Activated gamma-delta T cell treated with anti-CD3 and anti-CD28 coated beads, Interleukin-2, amount 50 U/mL, for 16 hours (primary cell): ENCODE measurements around the gene CBFA2T2.
"Not testable (repeated sequence)": the region's sequence is repeated elsewhere in the genome, so short reads cannot be mapped to it uniquely, and the experiment has no call there.

ENCODE experiments used
- DNase-seq: peaks from one replicate; pipeline ENCODE4 v3.0.0-alpha.2; 2020; ENCODE audit warnings: low read depth

Gene CBFA2T2

DNA sequence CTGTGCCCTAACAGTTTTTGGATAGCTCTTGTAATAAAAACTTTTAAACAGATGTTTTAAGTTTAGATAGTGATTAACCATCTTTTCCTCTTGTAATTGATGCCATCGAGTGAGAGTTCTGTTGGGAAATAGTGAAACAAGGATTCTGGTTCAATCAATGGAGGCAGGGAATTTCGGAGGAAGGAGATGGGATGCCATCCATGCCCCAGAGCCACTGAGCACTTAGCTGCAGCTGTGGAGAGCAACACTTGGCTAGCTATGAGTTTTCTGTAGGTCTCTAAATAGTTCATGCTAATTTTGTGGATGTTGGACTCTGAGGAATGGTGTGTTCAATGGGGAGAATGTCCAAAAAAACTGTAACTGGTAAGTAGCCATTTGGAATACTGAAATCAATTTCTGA lies 16.7 kb downstream of the CBFA2T2 start:
- DNase-seq = no peak

DNA sequence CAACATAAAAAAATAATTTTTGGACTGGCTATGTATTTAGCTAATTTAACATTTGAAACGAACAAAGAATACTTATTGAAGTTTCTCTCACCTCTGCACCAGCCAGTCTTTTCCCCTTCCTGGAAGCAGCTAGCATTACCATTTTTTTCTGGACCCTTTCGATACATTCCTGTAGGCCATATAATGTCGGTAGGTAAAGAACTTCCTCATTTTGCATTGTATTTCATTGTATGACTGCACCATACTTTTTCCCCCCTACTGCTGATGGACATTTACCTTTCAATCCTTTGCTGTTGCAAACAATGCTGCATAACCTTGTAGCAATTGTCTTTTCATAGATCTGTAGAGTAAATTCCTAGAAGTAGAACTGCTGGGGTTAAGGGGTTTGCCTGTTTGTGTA lies 17.6 kb downstream of the CBFA2T2 start:
- DNase-seq = no peak

DNA sequence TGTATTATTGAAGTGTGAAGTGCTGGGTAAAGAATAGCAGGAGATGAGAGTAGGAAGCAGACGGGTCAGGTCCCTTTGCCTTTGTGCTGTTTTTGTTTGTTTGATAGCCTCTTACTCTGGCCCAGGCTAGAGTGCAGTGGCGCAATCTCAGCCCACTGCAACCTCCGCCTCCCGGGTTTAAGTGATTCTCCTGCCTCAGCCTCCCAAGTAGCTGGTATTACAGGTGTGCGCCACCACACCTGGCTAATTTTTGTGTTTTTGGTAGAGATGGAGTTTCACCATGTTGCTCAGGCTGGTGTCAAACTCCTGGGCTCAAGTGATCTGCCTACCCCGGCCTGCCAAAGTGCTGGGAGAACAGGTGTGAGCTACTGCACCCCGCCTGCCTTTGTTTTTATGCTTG lies 18.1 kb downstream of the CBFA2T2 start:
- not testable (repeated sequence) for DNase-seq

DNA sequence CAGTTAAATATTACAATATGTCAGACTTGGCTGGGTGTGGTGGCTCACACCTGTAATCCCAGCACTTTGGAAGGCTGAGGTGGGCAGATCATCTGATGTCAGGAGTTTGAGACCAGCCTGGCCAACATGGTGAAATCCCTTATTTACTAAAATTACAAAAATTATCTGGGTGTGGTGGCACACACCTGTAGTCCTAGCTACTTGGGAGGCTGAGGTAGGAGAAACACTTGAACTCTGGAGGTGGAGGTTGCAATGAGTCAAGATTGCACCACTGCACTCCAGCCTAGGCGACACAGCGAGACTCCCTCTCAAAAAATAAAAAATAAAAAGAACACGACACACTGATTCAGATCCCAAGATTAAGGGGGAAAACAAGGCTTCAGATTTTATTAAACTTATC lies 19.2 kb downstream of the CBFA2T2 start:
- not testable (repeated sequence) for DNase-seq

DNA sequence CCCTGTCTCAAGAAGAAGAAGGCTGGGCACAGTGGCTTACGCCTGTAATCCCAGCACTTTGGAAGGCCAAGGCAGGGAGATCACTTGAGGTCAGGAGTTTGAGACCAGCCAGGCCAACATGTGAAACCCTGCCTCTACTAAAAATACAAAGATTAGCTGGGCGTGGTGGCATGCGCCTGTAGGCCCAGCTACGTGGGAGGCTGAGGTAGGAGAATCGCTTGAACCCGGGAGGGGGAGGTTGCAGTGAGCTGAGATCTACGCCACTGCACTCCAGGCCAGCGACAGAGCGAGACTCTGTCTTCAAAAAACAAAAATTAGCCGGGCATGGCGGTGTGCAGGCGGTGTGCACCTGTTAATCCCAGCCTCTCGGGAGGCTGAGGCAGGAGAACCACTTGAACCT lies 22.0 kb downstream of the CBFA2T2 start:
- not testable (repeated sequence) for DNase-seq

DNA sequence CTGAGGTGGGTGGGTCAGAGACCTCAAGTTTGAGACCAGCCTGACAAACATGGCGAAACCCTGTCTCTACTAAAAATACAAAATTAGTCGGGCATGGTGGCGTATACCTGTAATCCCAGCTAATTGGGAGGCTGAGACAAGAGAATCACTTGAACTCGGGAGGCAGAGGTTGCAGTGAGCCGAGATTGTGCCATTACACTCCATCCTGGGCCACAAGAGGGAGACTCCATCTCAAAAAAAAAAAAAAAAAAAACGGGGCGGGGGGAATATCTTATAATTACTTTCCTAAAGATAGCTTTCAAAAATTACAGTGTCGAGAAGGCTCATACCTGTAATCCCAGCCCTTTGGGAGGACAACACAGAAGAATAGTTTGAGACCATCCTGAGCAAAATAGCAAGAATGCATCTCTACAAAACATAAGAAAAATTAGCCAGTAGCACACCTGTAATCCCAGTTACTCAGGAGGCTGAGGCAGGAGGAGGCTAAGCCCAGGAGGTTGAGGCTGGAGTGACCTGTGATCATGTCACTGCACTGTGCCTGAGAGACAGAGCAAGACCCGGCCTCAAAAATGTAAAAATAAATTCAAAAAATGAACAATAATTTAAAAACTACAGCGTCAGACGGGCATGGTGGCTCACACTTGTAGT lies 25.8 kb downstream of the CBFA2T2 start:
- DNase-seq = no peak

DNA sequence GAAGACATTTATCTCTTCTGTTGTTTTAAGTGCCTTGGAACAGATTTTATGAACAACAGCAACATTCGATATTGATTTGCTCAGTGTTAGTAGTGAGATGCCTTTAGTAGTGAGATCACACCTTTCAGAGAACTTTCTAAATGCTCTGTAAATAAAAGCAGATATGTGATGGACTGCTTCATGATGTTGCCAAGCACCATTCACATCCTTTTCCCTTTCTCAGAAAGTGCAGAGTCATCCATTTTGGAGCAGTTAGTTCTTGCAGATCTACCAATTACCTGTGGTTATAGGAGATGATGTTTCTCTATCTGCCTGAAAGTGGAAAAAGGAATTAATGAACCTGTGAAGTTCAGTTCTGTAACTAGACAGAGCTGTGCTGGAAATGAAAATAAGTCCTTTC lies 27.0 kb downstream of the CBFA2T2 start:
- no peak for DNase-seq

DNA sequence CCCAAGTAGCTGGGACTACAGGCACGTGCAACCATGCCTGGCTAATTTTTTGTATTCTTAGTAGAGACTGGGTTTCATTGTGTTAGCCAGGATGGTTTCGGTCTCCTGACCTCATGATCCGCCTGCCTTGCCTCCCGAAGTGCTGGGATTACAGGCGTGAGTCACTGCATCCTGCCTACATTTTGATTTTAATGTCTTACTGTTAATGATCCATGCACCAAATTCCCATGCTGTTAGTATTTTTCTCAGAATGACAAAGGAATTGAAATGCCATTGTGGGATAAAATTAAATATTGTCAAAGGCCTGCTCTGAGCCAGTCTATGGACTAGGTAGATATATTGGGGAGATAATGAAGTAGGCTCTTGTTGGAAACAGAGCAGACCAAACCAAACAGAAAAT lies 28.2 kb downstream of the CBFA2T2 start:
- DNase-seq = no peak

DNA sequence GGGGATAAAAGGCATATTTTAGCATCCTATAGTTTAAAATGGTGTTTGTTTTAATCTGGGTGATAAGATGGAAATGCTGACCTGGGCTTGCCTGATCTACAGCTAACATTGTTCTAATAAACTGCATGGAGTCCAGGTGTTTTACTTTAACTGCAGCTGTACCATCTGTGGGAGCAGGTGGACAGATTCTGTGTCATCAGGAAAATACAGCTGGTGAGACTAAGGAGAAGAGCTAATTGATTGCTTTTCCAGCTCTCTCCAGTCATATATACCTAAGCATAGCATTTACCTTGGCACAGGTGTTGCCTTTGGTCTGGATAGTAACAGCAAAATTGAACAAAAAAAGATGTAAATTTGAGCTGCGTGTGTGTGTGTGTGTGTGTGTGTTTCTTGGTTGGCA lies 31.6 kb downstream of the CBFA2T2 start:
- no peak for DNase-seq

DNA sequence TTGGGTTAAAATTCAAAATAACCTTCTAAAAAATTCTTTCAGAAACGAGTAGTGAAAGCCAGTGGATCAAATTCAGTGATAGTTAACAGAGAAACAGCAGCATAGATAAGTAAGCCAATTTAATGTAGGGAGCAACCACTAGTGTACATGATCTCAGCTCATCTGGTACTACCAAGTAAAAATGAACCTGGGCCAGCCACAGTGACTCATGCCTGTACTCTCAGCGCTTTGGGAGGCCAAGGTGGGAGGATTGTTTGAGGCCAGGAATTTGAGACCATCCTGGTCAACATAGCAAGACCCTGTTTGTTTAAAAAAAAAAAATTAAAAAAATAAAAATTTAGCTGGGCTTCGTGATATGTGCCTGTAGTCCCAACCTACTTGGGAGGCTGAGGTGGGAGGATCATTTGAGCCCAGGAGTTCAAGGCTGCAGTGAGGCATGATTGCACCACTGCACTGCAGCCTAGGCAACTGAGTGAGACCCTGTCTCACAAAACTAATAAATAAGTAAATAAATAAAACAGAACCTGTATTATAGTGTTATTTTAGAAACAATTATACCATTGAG lies 32.4 kb downstream of the CBFA2T2 start:
- DNase-seq = no peak

DNA sequence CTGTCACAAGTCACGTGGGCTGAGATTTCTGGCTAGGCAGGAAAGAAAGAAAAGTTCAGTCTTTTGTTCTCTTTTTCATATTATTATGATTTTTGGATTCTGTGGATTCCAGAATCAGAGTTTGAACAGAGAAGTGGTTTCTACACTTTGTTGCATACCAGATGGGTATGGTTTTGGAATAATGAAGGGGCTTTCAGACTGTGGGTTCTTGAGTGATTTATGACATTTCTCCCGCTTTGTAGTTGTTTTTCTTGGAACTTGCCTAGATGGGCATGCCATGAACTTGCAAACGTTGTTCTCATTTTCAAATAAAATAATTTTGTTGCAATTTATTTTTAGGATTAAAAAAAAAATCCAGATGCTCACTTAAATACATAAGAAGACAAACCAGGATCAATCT lies 34.4 kb downstream of the CBFA2T2 start:
- no peak for DNase-seq

DNA sequence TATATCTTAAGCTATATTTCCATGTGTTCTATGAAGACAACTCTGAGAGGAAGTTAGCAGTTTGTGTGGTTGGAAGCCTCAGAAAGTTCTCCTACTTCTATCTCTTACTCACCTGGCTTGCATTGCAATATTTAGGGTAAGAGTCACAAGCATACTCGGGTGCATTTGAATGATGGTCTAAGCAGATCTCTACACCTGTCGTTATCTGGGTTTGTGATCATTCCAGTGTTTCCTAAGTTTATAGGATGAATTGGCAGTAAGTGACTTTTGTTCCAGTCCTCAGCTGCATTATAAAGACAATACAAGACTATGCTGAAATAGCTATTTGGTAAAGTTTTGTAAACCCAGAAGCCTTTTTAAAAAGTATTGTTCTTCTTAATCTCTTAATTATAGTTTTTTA lies 36.9 kb downstream of the CBFA2T2 start:
- no peak for DNase-seq

DNA sequence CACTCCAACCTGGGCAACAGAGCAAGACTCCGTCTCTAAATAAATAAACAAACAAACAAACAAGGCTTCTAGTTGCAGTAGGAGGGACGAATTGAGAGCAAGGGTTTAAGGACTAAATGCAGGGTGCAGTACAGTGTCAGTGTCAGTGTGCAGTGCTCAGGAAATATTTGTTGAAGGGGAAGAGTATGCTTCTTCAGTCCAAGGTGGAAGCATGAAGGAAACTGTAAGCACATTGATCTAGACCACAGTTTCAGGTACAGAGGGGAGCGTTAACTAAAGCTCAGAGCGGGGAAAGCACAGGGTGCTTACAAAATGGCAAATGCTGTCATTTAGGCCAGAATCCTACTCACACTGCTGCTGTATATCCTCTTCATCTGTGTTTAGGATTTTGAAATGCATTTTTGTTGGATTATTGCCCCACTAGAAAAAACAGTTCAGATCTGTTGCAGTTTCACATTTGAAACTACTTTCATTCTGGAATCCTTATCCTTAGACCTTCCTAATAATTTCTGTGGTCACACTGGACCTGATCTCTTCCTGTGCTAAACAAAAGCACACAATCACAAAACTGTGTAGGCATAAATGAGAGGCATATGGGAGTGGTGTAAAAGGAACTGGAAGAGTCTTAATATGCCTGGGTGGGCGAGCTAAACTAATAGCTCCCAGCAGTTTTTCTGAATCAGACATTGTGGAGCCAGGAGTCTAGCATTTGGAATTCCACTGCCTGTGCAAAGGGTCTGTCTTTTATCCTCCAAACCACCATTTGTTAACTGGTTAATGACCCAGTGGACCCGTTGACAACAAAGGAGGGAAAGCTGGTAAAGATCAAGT lies 41.4 kb downstream of the CBFA2T2 start:
- DNase-seq = no peak

DNA sequence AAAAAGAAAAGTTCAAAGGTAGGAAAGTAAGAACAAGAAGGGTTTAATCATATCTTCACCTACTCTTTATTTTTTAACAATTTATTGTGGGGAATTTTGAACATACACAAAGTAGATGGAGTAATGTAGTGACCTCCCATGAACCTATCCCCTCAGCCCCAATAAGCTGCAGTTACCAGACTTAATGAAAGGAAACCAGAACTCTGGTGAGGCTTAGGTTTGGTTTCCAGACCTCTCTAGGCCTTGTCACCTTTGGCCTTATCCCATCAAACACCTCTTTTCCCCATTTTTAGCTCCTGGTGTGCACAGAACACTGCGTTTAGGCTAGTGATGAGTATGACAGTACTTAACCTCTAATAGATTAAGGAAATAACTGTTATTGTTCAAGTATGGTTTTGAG lies 42.0 kb downstream of the CBFA2T2 start:
- DNase-seq = no peak

DNA sequence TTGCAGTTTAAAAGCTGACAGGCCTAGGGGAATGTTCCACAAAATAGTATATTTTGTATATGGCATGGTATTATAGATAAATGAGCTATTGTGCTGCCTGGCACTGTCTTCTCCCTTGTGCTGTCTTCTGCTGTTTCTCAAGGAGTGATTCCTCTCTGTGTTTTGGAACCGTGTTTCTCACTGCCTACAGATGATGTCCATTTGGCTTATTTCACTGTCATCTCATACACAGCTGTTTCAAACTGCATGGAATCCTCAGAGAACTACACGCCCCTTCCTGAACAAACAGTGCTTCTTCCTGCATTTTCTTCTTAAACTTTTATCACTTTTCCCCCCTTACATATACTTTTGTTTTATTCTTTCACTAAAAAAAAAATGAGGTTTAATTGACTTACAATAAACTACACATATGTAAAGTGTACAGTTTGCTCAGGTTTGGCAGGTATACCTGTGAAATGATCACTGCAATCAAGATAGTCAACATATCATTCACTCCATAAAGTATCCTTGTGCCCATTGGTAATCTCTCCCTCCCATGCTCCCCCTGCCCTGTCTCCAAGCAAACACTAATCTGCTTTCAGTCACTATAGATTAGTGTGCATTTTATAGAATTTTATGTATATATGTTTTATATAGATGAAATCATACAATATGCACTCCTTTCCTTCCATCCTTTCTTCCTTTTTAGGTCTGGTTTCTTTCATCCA lies 43.0 kb downstream of the CBFA2T2 start:
- DNase-seq = no peak

DNA sequence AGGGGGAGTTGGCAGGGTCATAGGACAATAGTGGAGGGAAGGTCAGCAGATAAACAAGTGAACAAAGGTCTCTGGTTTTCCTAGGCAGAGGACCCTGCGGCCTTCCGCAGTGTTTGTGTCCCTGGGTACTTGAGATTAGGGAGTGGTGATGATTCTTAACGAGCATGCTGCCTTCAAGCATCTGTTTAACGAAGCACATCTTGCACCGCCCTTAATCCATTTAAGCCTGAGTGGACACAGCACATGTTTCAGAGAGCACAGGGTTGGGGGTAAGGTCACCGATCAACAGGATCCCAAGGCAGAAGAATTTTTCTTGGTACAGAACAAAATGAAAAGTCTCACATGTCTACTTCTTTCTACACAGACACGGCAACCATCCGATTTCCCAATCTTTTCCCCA lies 45.8 kb downstream of the CBFA2T2 start:
- not testable (repeated sequence) for DNase-seq

DNA sequence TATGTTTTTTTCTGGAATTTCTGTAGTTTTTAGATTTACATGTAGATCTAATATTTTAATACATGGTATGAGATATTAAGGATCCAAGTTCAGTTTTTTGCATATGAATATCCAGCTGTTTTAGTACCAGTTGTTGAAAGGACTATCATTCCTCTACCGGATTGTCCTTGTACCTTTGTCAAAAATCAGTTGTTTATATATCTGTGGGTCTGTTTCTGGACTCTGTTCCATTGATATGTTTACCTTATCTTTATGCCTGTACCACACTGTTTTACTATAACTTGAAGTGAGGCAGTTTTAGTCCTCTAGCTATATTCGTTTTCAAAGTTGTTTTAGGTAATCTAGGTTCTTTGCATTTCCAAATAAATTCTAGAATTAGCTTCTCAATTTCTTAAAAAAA lies 47.7 kb downstream of the CBFA2T2 start:
- DNase-seq = no peak

DNA sequence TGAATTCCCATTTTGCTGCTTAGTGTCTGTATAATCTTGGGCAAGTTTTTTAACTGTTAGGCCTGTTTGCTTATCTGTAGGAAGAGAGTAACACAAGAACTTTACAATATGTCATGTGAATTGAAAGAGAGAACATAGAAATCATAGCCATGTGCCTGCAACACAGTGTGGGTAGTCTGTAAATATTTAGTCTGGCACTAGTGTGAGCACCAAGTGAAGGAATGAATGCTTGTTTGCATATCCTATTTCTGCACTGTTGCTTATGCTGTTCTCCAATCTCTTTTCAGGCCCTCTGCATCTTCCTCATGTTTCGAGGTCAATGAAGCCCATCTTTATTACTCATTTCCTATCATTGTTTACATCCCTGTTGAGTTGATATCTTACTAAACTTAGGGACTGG lies 49.2 kb downstream of the CBFA2T2 start:
- no peak for DNase-seq

DNA sequence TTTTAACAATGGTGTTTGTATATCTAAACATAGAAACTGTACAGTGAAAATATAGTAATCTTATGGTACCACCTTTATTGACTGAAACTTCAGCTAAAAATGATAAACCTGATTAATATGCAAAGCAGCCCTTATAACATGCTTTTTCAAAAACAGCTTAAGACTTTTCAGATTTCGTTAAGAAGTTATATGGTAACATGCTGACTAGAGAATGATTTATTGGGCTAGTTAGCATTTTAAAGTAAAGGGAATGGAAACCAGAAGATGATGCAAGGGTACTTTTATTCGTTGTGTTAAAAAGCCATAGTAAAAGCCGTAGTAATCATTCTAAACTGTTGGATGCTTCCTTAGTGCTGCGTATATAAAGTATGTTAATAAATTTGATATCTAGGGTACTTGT lies 50.5 kb downstream of the CBFA2T2 start:
- DNase-seq = no peak

DNA sequence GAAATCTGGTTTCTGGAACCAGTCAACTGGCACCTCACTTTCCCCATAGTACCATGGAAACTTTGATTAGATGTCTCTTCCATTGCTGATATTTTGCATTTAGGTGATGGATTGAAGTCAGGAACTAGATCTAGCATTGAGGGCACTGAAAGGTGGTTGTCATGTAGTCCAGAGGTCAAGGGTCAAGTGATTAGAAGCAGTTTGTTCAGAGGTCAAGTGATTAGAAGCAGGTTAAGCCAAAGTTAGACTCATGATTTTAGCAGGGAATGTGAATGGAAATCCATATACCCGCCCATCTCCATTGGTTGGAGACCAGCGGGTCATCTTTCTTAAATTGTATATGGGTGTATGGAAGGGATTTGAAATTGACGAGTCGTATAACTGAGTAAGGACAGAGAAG lies 51.2 kb downstream of the CBFA2T2 start:
- no peak for DNase-seq

DNA sequence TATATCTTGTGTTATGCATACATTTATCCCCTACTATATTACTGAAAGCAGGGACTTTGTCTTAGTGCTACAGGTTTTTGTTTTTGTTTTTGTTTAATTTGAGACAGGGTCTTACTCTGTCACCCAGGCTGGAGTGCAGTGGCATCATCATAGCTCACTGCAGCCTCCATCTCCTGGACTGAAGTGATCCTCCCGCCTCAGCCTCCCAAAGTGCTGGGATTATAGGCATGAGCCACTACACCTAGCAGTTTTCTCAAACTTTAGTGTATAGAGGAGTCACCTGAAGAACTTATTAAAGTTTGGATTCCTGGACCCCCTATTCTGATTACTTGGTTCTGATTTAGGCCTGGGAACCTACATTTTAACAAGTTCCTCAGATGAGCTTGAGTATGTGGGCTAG lies 51.9 kb downstream of the CBFA2T2 start:
- no peak for DNase-seq

DNA sequence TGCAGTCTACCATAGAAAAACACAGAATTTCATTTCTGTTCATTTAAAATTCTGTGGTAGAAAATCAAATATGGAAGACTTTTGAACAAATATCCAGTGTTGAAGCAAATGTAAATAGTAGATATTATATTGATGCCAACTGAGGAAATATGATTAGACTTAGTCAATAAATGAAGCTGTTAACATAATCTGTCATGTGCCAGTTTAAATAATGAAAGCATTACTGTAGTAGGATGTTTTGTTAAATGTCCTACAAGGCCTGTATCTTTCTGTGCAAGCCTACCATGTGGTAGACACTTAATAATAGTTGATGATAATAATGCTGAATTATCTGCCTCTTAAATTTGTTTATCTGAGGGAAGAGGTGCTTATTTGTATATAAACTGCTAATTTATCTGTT lies 55.9 kb downstream of the CBFA2T2 start:
- DNase-seq = no peak
